GM18517 (cell line): Measurements from ENCODE around the gene SOX13.

Experiments used
- ATAC-seq: cut with Tn5 transposase; IDR thresholded peaks from one replicate; pipeline ENCODE4 v1.9.1; 2021; ENCODE audit warnings: mild to moderate bottlenecking, moderate library complexity; ENCODE audit not compliant: unreplicated experiment

SOX13 gene

DNA sequence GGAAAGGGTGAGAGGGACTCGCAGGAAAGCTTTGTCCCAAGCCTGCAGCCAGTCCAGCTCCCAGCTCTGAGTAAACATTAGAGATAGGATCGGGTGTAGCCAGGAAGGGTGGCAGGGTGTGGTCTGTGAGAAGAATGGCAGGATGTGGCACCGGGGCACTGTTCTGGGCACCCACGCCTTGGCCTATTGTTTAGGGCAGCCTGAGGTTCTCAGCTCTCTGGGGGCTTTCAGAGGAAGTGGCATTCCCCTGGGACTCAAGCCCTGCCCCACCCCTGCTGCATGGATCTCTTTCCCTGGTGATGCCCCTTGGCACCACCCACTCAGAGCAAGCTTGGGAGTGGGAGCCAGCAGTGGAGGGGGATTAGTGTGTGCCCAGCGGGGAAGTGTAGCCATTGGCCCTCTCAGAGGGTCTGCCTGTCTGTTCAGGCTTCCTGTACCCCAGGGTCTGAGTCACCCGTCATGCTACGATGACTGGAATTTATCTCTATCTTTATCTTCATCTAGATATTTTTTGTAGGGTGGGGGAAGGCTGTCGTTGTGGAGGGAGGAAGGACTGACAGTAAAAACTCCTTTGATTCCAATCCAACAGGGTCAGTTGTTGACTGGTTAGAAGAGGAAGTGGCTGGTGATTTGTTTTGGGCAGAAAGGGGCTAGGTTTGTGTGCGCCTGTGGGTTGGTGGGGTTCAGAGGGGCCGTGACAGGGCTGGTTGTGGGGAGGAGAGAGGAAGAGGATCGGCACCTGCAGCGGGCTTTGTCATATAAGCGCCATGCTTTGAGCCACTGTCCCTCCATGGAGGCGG is 31.6 kb downstream of the SOX13 start:
- no peak for ATAC-seq

DNA sequence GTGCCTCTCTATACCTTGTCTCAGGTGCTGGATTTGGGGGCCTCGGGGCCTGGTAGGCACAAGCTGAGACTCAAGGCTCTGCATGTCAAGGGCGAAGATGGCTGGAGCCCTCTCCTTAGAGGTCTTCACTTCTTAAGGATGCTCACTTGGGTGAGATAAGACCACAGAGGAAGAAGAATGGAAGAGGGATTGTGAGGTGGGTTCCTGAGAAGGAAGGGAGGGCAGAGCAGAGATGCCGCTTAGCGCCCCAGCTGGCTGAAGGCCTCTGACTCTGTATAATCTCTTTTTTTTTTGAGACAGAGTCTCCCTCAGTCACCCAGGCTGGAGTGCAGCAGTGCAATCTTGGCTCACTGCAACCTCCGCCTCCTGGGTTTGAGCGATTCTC is 32.2 kb downstream of the SOX13 start:
- ATAC-seq, result no peak

DNA sequence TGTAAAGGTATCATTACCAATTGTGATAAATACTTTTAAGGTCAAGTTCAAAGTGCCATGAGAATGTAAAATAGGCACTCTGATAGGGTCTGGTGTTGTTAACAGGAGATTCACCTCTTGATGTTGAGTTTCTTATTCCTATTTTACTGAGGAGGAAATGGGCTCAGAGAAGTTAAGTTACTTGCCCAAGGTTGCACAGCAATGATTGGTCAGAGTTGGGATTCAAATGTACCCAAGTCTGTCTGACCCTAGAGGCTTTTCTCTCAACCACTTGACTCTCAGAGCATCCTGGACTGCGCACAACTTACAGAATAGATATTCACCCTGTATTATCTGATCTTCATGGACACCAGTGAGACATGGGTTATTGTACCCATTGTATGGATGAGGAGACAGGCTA is 33.9 kb downstream of the SOX13 start:
- ATAC-seq, result no peak

DNA sequence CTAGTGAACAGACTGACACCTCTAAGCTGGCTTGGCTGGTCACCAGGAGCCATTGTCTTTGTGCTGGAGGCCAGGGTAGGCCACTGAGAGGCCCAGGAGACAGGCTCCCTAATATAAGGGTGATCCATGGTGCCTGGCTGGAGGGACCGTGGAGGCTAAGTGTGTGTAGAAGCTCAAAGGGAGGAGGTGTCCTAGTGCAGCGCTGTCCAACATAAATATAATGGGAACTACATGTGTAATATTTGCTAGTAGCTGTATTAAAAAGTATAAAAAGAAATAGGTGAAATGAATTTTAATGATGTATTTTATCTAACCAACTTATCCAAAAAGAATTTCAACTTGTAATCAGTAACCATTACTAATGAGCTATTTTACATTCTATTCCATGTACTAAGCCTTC is 35.0 kb downstream of the SOX13 start:
- no peak for ATAC-seq

DNA sequence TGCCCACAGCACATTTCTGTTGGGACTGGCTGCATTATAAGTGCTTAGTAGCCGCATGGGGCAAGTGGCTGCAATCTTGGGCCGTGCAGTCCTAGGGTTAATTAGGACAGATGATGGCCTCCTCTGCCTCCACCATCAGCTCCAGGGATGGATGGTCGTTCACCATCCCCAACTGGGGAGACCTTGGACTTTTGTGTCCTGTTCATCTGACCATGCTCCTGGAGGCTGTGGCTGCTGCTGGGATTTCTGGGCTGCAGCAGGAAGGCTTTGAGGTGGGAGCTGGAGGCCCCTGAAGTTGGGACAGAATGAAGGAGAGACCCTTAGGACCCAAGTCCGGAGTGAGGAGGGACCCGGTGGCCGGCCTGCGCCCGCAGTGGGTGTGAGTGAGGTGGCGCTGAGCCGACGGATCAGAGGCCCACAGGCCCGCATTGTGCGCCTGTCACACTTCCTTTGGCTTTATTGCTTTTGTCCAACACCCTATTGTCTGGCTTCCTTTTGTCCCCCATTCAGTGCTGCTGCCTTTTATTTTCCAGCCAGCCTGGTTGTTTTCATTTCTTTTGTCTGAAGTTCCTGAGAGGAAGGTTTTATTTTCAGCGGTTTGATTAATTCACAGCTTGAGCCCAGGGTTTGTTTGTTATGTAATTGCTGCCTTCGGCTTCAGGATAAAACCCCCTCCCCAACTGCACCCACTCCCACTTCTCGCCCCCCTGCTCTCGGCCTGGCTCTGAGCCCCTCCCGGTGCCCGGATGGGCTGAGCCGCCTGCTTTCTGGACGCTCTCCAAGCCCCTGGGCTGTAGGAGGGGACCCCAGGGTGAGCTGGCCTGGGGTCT is 35.6 kb downstream of the SOX13 start:
- no peak for ATAC-seq

DNA sequence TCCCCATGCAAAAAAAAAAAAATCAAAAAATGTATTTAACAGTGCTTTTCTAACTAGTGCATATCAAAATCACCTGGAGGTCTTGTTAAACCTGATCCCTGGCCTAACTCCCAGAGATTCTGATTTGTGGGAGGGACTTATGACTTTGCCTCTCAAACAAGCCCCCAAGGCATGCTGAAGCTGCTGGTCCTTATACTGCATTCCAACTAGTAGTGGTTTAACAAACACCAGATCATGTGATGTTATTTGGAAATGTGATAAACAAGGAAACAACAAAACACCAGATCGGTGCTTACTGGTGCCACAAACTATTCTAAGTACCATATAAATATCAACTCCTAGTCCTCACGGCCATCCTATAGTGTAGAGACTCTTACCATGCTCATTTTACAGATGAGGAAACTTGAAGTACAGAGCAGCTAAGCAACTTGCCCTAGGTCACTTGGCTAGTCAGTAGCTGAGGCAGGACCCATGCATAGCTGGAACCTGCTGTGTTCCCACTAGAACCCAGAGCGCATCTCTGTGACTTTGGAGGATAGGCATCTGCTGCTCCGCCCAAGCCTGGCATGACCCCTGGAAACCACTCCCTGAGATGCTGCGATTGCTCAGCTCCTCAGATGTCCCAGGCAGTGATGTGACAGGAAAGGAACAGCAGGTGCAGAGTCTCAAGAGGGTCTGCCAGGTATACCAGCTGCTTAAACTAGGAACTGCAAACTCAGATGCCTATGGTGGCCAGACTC is 38.1 kb downstream of the SOX13 start:
- ATAC-seq, result no peak

DNA sequence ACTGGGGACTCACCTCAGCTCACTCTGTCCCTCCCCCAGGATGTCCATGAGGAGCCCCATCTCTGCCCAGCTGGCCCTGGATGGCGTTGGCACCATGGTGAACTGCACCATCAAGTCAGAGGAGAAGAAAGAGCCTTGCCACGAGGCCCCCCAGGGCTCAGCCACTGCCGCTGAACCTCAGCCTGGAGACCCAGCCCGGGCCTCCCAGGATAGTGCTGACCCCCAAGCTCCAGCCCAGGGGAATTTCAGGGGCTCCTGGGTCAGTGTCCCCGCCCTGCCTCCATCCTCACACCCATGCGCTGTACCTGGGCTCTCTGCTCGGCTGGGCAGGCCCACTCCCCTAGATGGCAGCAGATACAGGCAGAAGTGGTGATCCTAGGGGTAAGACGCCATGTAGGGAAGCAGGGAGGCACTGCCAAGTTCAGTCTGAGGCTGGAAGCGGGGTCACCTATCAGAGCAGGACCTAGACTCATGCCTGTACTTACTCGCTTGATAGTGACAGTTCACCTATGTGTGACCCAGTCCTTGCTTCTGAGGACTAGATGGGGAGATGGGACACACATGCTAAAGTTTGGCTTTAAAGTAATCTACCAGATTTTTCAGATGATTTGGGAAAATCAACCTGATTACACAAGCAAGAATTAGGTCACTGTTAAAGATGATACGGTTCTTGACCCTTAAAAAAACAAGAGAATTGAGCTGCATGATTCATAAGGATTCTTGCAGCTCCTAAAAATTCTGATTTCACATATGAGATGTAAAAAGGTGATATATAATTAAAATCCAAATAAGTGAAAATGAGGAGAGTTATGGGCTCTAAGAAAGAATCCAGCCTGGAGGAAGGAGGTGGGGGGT is 40.2 kb downstream of the SOX13 start:
- ATAC-seq, result no peak

DNA sequence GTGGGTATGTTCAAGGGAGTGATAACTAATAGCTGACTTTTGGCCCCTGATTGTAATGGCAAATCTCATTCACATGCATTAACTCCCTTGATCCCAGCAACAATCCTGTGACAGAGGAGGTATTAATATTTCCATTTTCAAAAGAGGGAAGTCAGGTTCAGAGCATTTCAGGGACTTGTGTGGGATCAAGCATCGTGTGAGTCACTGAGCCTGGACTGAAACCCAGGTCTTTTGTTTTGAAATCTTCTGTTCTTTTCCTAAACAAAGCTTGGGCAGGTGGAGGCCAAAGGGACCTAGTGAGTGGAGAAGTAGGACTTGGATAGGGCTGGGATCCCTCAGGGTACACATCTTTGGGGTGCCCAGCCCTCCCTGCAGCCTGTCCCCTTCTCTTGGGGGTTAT is 41.0 kb downstream of the SOX13 start:
- no peak for ATAC-seq

DNA sequence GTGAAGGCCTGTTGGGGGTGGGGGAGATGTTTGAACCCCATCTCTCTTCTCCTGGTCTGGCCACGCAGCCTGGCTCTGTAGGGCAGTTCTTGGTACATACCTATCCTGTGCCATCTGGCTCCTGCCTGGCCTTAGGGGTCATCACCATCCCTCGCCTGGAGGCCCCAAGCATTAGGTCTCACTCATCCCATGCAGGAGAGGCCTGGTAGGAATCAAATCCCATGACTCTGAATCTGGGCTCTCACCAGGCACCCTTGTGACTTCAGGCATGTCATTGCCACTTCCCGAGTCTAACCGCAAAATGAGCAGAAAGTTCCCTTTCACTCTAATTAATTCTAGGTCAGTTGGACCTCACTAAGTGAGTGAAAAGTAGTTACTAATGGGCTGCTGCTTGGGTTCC is 41.7 kb downstream of the SOX13 start:
- ATAC-seq, result no peak

DNA sequence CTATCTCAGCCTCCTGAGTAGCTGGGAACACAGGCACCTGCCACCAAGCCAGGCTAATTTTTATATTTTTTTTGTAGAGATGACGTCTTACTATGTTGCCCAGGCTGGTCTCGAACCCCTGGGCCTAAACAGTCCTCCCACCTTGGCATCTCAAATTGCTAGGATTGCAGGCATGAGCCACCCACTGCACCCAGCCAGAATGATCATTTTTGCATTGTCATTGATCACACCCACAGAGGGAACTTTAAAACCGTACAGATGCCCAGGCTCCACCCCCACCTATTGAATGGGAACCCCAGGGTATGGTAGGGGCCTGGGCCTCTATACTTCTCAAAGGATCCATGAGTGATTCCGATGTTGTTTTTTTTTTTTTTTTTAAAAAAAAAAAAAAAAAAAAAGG is 42.2 kb downstream of the SOX13 start:
- no peak for ATAC-seq

DNA sequence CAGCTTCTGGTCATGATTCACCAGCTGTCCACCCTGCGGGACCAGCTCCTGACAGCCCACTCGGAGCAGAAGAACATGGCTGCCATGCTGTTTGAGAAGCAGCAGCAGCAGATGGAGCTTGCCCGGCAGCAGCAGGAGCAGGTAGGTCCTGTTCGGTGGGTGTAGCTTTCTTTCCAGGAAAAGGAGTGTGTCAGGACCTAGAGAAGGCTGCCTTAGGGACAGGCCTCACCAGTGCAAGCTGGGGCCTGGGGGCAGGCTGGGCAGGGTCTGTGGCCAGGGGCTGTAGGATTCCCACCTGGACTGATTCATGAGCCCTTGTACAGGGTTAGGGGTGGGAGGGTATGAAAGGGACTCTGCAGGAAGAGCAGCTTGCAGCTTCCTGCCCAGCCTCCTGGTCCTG is 43.6 kb downstream of the SOX13 start:
- ATAC-seq, result no peak

DNA sequence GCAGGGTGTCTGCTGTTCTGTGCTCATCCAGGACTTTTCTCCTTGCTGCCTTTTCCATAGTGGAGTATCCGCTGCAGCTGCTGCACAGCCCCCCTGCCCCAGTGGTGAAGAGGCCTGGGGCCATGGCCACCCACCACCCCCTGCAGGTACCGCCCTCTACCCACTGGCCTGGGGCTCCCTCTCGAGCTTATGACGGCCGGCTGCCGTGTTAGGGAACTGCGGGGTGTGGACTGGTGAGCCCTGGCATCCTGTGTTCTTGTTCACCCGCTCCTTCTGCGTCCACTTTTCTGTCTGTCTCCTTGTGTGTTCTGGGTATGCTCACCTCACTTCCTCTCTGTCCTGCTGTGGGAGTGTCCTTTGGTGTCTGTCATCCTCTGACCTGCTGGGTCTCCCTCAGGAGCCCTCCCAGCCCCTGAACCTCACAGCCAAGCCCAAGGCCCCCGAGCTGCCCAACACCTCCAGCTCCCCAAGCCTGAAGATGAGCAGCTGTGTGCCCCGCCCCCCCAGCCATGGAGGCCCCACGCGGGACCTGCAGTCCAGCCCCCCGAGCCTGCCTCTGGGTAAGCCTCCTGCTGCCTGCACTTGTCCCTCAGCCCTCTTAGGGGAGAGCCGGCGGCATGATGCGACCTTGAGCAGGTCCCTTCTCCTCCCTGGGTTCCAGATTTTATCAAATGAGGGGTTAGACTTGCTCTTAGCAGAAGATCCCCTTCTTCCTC is 49.1 kb downstream of the SOX13 start:
- ATAC-seq, result no peak

DNA sequence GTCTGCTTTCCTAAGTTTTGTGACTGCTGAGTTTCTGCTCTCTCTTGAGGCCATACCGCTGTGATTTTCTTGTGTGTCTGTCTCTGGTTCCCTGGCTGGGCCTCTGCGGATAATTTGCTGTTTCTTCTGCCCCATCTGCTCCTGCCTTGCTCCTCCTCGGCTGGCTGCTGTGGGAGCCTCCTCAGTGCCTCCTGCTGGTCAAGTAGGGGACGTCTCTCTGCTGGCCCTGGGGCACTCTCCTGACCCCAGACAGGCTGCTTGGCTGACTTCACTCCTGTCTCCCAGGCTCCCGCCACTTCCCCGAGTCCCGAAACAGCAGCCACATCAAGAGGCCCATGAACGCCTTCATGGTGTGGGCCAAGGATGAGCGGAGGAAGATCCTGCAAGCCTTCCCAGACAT is 50.5 kb downstream of the SOX13 start:
- no peak for ATAC-seq

DNA sequence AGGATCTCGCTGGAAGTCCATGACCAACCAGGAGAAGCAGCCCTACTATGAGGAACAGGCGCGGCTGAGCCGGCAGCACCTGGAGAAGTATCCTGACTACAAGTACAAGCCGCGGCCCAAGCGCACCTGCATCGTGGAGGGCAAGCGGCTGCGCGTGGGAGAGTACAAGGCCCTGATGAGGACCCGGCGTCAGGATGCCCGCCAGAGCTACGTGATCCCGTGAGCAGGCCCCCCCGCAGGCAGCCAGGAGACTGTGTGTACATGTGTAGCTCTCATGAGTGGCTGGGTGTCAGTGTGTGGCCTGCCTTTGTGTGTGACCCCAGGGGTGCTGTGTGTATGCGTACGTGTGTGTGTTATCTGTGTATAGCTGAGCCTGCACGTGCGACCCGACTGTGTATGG is 51.7 kb downstream of the SOX13 start:
- no peak for ATAC-seq

DNA sequence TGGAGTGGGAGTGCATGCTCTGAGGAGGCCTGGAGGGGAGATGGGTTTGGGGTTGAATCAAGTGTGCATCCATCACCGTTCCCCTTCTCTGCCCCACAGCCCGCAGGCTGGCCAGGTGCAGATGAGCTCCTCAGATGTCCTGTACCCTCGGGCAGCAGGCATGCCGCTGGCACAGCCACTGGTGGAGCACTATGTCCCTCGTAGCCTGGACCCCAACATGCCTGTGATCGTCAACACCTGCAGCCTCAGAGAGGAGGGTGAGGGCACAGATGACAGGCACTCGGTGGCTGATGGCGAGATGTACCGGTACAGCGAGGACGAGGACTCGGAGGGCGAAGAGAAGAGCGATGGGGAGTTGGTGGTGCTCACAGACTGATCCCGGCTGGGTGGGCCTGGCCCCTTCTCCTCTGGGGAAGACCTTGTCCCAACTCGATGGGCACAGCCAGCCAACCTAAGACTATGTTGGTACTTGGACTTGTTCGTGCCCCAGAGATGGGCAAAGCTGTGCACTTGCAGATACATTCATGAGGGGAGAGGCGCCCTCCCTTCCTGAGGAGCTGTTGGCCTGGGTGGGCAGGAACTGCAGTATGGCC is 52.9 kb downstream of the SOX13 start:
- ATAC-seq, result no peak

DNA sequence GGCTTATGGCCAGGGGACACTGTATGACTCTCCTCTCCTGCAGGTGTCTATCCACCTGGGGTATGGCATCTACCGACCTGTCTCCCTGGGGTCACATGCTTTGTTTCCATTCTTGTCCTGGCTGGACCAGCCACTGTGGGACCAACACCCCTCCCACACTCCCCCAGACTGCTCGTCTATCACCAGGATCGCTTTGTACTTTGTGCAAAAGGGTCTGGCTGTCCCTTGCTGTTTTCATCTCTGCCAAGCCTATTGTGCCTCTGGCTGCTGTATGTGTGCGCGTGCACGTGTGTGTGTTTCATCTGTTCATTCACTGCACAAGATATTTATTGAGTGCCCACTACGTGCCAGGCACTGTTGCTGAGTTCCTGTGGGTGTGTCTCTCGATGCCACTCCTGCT is 53.5 kb downstream of the SOX13 start:
- ATAC-seq, result no peak

DNA sequence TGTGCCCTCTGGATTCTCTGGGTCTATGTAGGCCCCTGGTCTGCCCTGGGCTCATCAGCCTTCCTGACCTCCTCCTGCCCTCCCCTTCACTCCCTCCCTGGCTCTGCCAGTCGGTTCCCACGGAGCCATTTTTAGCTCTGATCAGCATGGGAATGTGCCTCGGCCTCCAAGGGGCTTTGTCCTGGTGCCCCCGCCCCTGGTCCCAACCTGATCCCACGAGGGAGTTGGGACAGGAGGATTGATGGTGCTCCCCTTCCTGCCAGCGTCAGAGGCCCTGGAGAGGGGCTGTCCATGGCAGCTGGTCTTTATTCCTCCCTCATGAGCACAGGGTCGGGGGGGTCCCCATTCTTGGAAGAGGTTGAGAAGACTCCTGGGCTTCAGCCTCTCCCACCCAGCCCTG is 54.0 kb downstream of the SOX13 start:
- no peak for ATAC-seq

DNA sequence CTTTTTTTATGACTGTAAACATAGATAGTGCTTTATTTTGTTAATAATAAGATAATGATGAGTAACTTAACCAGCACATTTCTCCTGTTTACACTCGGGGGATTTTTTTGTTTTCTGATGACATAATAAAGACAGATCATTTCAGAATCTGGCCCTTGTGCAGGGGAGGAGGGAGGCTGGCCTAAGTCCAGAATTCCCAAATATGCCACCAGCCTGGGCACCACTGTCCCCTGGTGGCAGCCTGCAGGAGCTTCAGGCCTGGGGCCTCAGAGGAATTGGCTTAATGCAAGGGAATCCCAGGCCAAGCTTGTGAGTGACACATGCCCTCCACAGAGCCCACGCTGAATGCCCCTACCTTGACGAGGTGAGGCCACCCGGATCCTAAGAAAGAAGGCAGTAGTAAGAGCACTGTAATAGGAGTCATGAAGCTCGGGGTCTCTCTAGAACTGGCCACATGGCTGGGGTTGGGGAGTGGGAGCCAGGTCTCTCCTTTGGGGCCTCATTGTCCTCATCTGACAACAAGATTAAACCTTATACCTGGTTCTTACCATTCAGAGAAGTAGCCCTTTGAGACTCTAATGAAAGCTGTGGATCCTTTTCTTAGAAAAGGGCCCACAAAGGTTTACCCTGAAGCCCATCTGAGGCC is 54.8 kb downstream of the SOX13 start:
- ATAC-seq, result no peak

DNA sequence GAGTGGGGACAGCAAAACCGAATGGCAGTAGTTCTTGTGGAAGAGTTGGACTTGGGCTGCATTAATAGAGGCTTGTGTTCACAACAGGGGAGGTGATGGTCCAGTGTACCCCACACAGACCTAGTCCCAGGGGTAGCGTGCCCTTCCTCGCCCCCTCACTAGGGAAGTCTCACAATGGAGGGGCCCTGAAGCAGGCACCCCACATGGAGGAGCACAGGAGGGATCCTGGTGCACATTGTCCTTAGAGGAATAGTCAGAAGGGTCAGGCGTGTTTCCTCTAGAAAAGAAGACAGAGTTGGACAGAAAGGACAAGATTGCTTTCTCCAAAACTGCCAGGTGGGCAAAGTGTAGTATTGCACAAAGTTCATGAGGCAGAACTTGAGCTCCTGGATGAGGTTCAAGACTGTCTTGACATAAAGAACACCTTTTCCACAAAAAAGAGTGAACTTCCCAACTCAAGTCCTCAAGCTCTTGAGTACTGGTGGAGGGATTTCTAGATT is 55.6 kb downstream of the SOX13 start:
- no peak for ATAC-seq
